ENCODE results near the gene RNF217. TPM values are rescaled to one million over a fixed set of nuclear protein-coding genes. Genes with fewer than 3 reads are reported as not detected.
A peak's percentile ranks its signal among the peaks of the same experiment; 100 is the strongest.
"Not testable (repeated sequence)": the region's sequence is repeated elsewhere in the genome, so short reads cannot be mapped to it uniquely, and the experiment has no call there.

Gene RNF217
- total RNA-seq, 1 donor from 2014 or later: 17.8 TPM

GRCh38 chr6:125063307-125063706, 101.1 kb downstream of the RNF217 start:
- no peak for DNase-seq

GRCh38 chr6:125066140-125066539, 103.9 kb downstream of the RNF217 start:
- no peak for DNase-seq

GRCh38 chr6:125066964-125067363, 104.7 kb downstream of the RNF217 start:
- DNase-seq: no peak

GRCh38 chr6:125067552-125067951, 105.3 kb downstream of the RNF217 start:
- DNase-seq: no peak

- DNase-seq: no peak
Measured at GRCh38 chr6:125073071-125073470, 110.8 kb downstream of the RNF217 start.

- no peak for DNase-seq
Measured at GRCh38 chr6:125074120-125074519, 111.9 kb downstream of the RNF217 start.

- DNase-seq: not testable (repeated sequence)
Measured at GRCh38 chr6:125075073-125075472, 112.8 kb downstream of the RNF217 start.

- no peak for DNase-seq
Measured at GRCh38 chr6:125075741-125076481, 113.7 kb downstream of the RNF217 start.

- DNase-seq: no peak
Measured at GRCh38 chr6:125076482-125076742, 114.2 kb downstream of the RNF217 start.

GRCh38 chr6:125077453-125077852, 115.2 kb downstream of the RNF217 start:
- no peak for DNase-seq

- no peak for DNase-seq
Measured at GRCh38 chr6:125078602-125079321, 116.5 kb downstream of the RNF217 start.

GRCh38 chr6:125082908-125083683, 120.9 kb downstream of the RNF217 start:
- DNase-seq: no peak

- no peak for DNase-seq
Measured at GRCh38 chr6:125083684-125083990, 121.4 kb downstream of the RNF217 start.

GRCh38 chr6:125086716-125087115, 124.5 kb downstream of the RNF217 start:
- no peak for DNase-seq

GRCh38 chr6:125088963-125089362, 126.7 kb downstream of the RNF217 start:
- no peak for DNase-seq

GRCh38 chr6:125094563-125094962, 132.3 kb downstream of the RNF217 start:
- DNase-seq: no peak

GRCh38 chr6:125095580-125096301, 133.5 kb downstream of the RNF217 start:
- DNase-seq: no peak

- DNase-seq: peak; percentile 4
Measured at GRCh38 chr6:125097186-125097585, 134.9 kb downstream of the RNF217 start.

GRCh38 chr6:125098253-125098652, 136.0 kb downstream of the RNF217 start:
- no peak for DNase-seq

- DNase-seq: peak; percentile 75
Measured at GRCh38 chr6:125099211-125100073, 137.2 kb downstream of the RNF217 start.

GRCh38 chr6:125100074-125100652, 137.9 kb downstream of the RNF217 start:
- no peak for DNase-seq

Measured in occipital lobe (tissue), 2 donors.